Left lobe of liver (tissue), 2 donors: ENCODE results near the gene AANAT. TPM values are rescaled to one million over a fixed set of nuclear protein-coding genes. Genes with fewer than 3 reads are reported as not detected.
A peak's percentile ranks its signal among the peaks of the same experiment; 100 is the strongest.

Experiments
- ATAC-seq: fragments of 200-7000 bp; cut with Tn5 transposase; one replicate; pipeline ENCODE4 v1.9.1; 2020; ENCODE audit warnings: mild to moderate bottlenecking, moderate library complexity
- DNase-seq: peaks from one replicate; pipeline ENCODE4 v3.0.0-alpha.2; 2020; ENCODE audit warnings: low spot score
- total RNA-seq: library from RNA; stranded (reverse); gene quantifications from one replicate; pipeline ENCODE4 v1.2.1, GENCODE V29; 2021
- donor health status: DM: no; HTN: no; CAD: no; lungs with moderate emphysema.
- donor health status: DM: no; HTN: yes; CAD: no.

Gene AANAT
- total RNA-seq, 1 donor from 2014 or later = not detected

GRCh38 chr17:76441686-76442340 lies 25.6 kb upstream of the AANAT start:
- ATAC-seq = no peak

DNA sequence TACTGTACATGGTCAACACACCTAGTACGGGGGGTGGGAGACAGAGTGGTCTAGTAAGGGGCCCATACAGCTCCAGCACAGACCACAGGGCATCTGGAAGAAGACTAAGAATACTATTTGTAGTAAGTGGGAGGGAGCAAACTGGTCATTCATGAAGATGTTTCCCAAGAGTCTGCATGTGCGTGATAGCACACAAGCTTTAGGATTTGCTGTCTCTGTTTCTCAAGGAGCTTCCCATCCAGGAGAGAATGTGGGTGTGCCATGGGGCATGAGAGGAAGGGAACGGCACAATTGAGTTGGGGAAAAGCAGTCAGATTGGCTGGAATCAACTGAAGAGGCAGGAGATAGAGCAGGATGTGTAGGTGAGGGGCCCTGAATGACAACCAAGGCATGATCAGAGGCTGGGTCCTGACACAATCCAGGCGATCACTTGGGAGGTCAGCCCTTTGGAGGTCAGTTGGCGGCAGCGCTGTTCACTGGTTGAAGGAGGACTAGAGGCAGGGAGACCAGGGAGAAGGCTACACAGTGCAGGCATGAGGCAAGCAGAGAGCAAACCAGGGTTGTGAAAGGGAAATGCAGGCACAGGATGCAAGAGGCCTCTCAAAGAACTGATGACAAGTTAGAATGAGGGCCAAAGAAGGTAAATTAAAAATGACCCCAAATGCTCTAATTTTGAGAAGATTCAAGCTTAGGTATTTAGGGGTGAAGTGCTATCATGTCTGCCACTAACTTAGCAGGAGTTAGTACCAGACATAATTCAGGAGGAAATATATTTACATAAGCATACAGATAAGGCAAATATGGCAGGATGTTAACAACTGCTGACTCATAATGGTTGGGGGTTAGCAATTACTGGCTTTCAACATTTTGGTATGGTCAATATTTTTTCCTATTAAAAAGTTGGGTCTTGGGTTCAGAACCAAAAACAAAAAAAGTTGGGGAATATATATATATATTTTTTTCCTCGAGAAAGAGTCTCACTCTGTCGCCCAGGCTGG lies 24.8 kb upstream of the AANAT start:
- ATAC-seq = no peak
- no peak for DNase-seq

More at GRCh38 chr17:76441686-76442340, 25.6 kb upstream of the AANAT start:
- DNase-seq = no peak

DNA sequence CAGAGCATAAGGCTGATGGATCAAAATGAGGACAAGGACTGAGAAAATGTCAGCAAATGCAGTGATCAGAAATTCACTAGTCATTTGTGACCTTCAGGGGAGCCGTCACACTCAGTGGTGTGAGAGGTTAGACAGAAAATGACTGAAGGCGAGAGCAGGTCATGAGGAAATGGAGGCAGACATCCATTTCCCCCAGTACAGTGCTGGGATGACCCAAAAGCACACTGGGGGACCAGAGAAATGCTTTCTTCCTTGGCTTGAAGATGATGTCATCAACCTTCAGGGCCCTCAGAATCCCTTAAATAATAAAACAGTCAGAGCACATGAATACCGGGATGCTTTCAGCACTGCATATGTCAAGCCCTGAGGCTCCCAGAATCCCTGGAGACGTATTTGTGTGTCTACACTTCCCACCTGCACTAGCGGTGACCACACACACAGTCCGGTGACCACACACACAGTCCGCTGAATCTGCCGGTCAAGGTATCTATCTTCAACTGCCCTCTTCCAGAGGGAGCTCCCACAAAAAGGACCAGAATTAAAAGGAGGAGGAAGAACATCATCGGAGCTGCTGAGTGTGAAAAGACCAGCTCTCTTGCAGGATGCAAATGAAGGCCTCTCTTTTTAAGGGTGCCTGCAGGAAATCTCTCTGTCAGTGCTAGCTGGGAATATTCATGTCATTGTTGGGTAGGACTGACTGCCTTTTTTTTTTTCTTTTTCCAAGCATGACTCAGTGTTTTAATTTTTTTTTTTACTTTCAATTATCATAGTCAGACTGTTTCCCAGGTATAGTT lies 22.7 kb upstream of the AANAT start:
- DNase-seq = no peak
- no peak for ATAC-seq

DNA sequence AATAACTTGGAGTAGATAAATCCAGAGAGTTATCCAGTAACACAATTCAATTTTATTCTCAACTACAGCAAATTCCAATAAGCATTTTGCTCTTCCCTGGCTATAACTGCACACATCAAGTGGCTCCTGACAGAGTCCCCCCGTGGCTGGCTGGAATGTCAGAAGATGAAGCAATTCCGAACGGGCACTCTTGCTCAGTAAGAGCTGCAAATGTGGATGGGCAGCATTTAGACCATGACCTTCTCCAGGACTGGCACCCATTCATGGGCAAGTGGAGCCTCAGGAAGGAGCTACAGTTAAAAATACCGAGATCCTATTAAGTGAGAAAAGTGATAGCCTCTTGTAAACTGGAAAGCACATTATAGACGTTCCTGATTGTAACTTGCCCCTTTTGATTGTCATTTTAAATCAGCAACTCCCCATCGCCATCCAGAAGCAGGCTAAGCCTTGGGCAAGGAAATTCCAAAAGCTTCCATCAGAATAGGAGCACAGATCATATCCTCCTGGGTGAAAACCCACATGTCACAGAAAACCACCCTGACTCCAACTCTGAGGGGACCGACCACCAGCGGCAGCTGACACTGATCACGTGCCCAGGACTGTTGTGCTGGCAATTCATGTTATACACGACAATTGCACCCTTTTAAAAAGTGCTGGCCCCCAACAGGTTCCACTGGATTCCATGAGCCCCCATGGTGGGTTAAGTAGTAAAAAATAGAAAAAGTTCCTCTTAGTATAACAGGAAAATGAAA lies 21.5 kb upstream of the AANAT start:
- ATAC-seq = no peak

DNA sequence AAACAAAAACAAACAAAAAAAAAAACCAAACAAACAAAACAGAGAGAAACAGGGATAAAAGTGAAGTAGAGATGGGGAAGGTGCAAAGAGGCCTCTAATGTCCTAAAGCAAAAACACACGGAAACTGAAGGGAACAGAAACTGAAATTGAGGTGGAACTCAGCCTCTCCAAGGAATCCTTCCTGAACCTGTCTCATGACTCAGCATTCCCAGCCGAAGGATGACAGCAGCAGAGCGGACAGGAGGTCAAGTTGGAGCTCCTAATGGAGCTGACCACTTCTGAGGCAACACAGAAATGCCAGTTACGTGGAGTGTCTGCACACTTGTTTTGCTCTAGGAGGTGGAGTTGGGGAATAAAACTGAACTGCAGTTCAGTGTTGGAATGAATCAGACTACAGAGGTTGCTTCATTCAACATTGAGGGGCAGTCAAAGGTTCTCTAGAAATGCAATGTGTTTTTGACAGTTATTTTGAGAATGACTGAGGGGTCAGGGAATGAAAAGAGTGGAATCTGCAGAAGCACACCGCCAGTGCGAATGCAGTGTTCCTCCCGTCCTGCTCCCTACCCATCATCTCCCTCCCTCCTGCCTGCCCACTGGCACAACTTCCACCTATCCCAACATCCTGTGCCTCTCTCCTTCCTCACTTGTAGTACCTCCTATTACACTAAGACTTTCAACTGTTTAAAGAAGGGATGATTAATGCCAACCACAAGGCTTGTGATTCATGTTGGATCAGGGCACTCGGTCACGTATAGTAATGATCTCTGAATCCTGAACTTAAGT lies 20.8 kb upstream of the AANAT start:
- no peak for DNase-seq
- peak; percentile 46 for ATAC-seq

More for the DNA sequence above, 21.5 kb upstream of the AANAT start:
- DNase-seq = no peak

DNA sequence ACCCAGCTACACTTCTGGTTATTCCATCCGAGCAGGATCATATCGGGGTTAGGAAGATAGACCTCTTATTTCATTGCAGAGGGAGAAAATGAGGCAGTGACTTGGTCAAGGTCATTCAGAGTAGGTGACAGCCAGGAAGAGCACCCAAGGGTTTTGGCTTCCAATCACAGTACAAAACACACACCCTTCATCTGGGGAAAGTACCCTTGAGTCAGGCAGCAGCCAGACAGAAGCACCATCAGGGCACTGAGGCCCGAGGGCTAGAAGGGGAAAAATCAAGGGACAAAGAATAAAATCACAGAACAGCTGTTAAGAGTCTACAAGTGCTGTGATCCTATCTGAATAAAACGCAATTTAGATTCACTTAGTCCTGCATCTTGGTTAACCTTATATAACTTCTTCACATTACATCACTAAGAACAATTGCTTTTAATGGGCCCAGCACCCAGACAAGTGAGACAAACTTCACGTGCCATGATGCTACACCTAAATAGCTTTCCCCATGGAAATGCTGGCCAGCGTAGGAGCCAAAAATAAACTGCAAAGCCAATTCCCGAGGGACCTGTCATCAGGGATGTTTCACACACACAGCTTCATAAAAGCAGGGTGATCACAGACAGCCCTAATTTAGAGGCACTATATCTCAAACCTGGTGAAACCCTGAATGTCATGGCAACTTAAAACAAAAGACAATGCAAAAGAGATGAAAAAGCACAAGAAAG lies 19.3 kb upstream of the AANAT start:
- ATAC-seq = no peak
- no peak for DNase-seq

DNA sequence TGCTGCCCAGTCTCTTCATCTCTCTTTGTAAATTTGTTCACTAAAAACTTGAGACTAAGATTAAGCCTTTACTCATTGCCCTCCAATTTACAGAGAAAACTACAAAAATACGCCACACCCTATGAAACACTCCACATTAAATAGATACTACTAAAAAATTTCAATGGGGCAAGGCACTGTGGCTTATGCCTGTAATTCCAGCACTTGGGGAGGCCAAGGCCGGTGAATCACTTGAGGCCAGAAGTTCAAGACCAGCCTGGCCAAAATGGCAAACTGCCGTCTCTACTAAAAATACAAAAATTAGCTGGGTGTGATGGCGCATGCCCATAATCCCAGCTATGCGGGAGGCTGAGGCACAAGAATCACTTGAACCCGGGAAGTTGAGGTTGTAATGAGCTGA lies 18.3 kb upstream of the AANAT start:
- no peak for DNase-seq
- ATAC-seq = no peak

GRCh38 chr17:76451506-76451905 lies 15.9 kb upstream of the AANAT start:
- ATAC-seq = no peak
- no peak for DNase-seq

GRCh38 chr17:76452127-76452659 lies 15.2 kb upstream of the AANAT start:
- no peak for DNase-seq
- ATAC-seq = peak; percentile 70

DNA sequence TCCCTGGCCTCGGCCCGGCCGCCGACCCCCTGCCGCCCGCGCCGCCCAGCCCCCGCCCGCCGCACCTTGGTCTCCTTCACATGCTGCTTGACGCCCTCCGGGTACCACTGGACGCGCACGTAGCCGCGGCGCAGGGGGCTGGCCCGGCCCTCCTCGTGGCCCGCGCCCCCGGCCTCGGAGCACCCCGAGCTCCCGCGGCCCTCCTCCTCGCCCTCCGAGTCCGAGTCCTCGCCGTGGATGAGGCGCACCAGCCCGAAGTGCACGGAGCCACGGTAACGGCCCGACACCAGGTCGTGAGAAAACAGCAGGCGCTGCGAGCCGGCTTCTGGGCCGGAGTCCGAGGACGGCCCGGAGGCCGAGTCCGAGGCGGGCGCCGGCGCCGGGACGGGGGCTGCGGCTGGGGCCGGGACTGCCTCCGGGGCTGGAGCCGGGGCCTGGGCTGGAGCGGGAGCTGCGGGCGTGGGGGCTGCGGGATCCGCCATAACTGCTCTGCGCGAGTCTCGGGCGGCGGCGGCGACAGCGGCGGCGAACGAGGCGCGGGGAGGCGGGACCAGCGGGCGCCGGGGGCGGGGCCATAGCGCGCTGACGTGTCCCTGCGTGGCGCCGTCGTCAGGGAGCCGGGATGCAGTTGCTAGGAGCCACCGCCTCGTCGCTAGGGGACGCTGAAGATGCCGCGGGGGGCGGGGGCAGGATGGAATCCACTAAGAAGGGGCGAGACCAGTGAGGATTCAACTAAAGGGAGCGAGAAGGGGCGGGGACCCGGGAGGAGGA lies 14.6 kb upstream of the AANAT start, which contains the start of gene UBE2O:
Gene UBE2O, minus strand, starts transcription at position 493 of the 771 bp plus-strand sequence. Its CDS starts 11 bp downstream, at position 482.
- peak; percentile 98 for ATAC-seq
- peak; percentile 89 for DNase-seq

DNA sequence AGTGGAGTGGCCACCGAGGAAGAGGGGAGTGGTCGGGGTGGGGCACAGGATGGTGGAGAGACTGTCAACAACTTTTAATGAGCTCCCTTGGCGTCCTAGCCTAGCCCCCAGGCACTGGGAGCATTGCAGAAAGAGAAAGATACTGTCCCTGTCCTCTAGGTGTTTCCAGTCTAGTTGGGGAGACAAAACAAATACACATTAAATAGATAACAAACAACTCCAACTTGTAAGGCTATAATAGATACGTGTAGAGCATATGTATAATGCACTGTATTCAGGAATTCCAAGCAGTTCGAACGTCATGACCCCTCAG lies 14.0 kb upstream of the AANAT start:
- DNase-seq (no peak), ATAC-seq (no peak)

DNA sequence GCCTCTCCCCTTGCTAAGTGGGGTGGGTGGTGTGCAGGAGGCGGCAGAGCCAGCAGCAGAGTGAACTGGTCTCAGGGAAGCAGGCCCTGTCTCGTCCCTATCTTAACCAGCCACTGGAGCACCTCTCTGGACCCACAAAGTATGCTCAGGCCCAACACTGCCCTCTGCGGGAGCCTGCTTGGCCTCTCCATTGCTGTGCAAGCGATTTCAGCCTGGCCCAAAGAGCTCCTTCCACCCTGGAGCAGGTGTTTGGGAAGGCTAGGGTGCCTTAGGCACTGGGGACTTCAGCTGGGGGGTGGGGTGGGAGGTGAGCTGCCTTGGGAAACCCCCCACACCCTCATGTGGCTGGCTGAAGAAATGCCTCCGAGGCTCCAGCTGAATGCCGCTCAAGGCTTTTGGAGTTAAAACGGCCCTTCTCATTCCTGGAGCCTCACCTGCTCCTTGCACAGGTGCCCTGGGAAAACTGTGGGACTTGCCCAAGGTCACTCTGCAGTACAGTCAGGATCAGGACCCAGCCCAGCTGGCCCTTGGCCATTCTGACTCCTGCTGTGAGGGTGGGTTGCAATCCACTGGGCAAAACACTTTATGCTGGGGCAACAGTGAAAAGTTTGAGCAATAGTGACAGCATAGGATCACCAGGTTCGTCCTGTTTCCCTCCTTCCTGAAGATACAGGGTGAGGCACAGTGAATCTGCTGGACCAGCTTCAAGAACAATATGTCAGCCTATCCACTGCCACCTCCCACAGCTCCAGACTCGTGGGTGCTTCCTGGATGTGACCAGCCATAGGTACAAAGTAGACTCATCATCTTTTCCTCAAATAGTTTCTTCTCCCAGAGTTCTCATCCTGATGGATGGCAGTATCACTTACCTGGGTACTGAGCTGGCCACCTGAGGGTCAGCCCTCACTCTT lies 8.6 kb upstream of the AANAT start:
- peak; percentile 91 for ATAC-seq
- peak; percentile 65 for DNase-seq

DNA sequence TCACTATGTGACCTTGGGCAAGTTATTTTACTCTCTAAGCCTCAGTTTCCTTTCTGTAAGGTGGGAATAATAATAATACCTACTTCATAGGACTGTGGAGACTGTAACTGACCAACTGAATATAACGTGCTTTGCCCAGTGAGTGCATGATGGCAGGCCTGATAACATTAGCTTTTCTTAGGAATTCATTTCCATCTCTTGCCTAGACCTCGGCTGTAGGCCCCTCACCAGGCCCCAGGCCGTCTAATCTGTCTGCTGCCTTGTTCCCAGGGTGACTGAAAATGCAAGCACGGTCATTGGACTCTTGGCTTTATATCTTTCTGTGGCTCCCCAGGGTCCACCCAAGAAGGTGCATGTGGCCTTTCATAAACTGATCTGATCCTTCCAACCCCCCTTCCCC lies 7.7 kb upstream of the AANAT start:
- no peak for DNase-seq
- ATAC-seq = no peak

DNA sequence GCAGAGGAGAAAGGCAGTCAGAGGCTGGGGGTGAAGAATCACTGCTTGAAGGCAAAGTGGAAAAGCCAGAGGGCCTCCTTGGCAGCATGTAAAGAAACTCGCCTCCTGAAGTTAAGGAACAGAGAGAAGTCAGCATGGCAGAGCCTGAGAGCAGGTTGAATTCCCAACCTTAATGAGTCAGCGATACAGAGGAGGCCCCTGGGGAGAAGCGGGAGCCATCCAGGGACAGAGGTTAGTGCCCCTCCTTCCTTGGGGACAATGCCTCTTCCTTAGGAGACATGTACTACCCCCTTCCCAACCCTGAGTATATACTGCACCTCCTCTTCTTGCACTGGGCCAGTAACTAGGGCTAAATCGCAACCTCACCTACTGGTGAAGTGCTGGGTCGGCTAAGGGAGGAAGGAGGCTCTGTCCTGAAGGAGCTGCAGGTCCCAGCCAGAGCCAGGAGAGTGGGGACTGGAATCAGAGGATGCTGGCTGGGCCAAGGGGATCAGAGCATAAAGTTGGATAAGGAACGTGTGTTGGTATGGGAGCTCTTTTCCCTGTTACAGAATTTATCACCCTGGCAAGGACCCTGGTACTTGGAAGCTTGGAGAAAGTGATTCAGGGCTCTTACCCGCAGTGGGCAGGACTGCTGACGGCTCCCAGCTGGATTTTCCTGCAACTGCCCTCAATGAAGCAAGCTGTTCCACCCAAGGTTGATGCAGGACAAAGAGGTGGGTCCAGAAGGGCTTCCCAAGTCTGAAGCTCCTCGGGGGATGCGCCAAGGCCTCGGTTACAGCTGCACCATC lies 5.4 kb upstream of the AANAT start:
- ATAC-seq = no peak
- no peak for DNase-seq

GRCh38 chr17:76462556-76463290 lies 4.7 kb upstream of the AANAT start:
- no peak for ATAC-seq

GRCh38 chr17:76466775-76467130 lies 650 bp upstream of the AANAT start:
- DNase-seq (no peak), ATAC-seq (no peak)

More at GRCh38 chr17:76462556-76463290, 4.7 kb upstream of the AANAT start:
- DNase-seq = no peak
